Central memory CD8-positive, alpha-beta T cell (primary cell): ENCODE results near the gene SLC17A1.

Experiments used
- ATAC-seq: fragments of 150-1000 bp; cut with Tn5 transposase; replicated peaks from 2 replicates; pipeline ENCODE4 v1.10.0; 2022; ENCODE audit warnings: mild to moderate bottlenecking, moderate FRiP score, moderate number of reproducible peaks; ENCODE audit not compliant: poor library complexity, severe bottlenecking; ENCODE audit errors: extremely low read depth
- DNase-seq, 2 donors: peaks; one replicate each; pipeline ENCODE4 v3.0.0; 2021; ENCODE audit warnings: low spot score in 2 of 2
- H3K27ac Mint-ChIP-seq: one replicate; pipeline ENCODE4 v1.8.0; 2022; ENCODE audit warnings: low read depth, mild to moderate bottlenecking, moderate library complexity, mixed read lengths
- H3K27me3 Mint-ChIP-seq: one replicate; pipeline ENCODE4 v1.8.0; 2022; ENCODE audit warnings: mixed read lengths
- H3K36me3 Mint-ChIP-seq: one replicate; pipeline ENCODE4 v1.8.0; 2022; ENCODE audit warnings: mild to moderate bottlenecking, moderate library complexity, mixed read lengths; ENCODE audit not compliant: insufficient read depth
- H3K4me1 Mint-ChIP-seq: one replicate; pipeline ENCODE4 v1.8.0; 2022; ENCODE audit warnings: mixed read lengths
- H3K4me3 Mint-ChIP-seq: one replicate; pipeline ENCODE4 v1.8.0; 2022; ENCODE audit warnings: mild to moderate bottlenecking, moderate library complexity, mixed read lengths
- H3K9me3 Mint-ChIP-seq: one replicate; pipeline ENCODE4 v1.8.0; 2022; ENCODE audit warnings: mixed read lengths

The SLC17A1 gene

DNA sequence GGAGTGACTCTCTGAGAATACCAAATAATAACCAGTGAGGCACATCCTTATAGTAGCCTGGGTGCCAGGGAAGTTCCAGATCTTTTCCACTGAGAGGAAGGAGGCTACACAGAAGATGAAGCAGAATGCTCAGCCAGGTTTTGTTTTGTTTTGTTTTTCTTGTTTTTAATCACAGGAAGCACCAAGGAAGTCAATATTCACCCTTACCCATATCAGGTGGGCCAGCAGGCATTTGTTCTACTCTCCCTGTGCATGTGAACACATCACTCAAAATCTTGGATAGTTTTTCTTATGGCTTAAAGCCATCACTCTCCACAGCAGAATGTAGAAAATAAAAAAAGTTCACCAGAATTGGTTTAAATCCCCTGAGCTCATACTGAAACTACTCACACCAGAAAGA is 10.5 kb downstream of the SLC17A1 start:
- Mint-ChIP-seq H3K4me3 (no peak overlapping the region), H3K36me3 (no peaks in the 10 kb centered on the region)
- ATAC-seq: no peak

DNA sequence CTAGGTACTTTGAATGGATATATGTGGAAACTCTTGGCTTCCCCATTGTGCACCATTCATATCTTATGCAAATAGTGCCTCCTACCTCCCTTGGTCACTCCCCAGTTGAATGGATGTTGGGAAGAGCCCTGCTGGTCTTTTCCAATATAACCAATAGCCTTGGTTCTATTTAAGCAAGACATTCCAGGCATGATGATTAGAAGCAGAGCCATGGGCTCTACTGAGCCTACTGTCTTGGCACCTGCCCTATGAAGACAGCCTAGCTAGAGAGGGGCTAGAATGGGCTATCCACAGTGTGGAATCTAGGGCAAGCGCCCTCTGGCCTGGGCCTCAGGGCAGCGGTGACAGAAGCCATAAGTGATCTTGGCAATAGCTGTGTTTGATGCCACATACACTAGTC is 15.6 kb downstream of the SLC17A1 start:
- Mint-ChIP-seq H3K36me3 (no peaks in the 10 kb centered on the region), H3K9me3 (peaks cover 6% of the 10 kb centered on the region), H3K27me3 (peaks cover 48% of the 10 kb centered on the region), H3K4me1 (no peaks in the 10 kb centered on the region), H3K27ac (no peak overlapping the region), H3K4me3 (no peak overlapping the region)
- no peak for DNase-seq
- ATAC-seq: no peak

More for the DNA sequence above, 10.5 kb downstream of the SLC17A1 start:
- Mint-ChIP-seq H3K27me3 (peaks cover 51% of the 10 kb centered on the region), H3K27ac (no peak overlapping the region), H3K4me1 (no peaks in the 10 kb centered on the region), H3K9me3 (peaks cover 11% of the 10 kb centered on the region)
- no peak for DNase-seq

DNA sequence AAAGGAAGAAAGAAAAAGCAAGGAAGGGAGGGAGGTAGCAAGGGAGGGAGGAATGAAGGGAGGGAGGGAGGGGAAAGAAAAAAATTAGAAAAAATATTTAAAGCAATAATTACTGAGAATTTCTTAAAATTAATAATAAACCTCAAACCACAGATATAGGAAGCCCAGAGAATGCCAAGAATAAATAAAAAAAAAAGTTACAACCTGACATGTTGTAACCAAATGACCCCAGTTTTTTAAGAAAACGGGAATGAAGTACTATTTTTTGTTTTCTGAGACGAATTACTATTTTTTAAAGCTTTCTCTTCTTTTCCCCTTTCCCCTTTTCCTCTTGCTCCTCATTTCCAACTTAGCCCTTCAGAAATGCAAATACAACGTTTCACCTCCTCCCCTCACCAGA is 16.7 kb downstream of the SLC17A1 start:
- ATAC-seq: no peak
- no peak for DNase-seq
- Mint-ChIP-seq H3K27me3 (peaks cover 48% of the 10 kb centered on the region), H3K4me3 (no peak overlapping the region), H3K27ac (no peak overlapping the region), H3K9me3 (peaks cover 6% of the 10 kb centered on the region), H3K4me1 (no peaks in the 10 kb centered on the region), H3K36me3 (no peaks in the 10 kb centered on the region)

DNA sequence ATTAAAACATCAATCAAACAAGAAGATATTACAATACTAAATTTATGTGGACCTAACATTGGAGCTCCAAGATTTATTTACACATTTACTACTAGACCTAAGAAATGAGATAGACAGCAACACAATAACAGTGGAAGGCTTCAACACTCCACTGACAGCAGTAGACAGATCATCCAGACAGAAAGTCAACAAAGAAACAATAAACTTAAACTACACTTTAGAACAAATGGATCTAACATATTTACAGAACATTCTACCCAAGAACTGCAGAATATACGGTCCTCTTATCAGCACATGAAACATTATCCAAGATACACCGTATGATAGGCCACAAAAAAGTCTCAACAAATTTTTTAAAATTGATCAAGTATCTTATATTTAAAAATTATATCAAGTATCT is 27.0 kb downstream of the SLC17A1 start:
- no peak overlapping the region for H3K27ac Mint-ChIP-seq
- H3K36me3 Mint-ChIP-seq: no peaks in the 10 kb centered on the region

DNA sequence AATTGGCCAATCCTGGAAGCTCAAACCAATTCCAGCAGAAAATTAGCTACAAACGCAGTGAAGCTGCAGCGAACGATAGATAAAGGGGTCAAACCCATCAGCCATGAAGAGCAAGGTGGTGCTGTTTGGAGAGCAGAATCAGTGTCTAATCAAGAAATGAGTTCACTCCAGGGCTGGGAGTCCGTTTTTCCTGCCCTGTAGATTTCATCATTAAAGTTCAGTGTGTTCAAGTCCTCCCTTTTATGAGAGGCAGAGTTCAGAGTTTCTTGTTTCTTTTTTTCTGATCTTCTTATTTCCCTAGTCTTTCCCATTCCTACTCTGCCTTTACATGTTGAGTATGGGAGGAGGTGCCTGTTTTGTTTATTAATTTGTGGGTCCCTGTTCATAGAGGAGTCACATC is 30.4 kb downstream of the SLC17A1 start:
- Mint-ChIP-seq H3K9me3 (no peaks in the 10 kb centered on the region), H3K27me3 (peaks cover 58% of the 10 kb centered on the region)

More for the DNA sequence above, 27.0 kb downstream of the SLC17A1 start:
- ATAC-seq (no peak), DNase-seq (no peak)
- no peaks in the 10 kb centered on the region for H3K4me1 Mint-ChIP-seq
- H3K9me3 Mint-ChIP-seq: no peaks in the 10 kb centered on the region
- H3K27me3 Mint-ChIP-seq: peaks cover 56% of the 10 kb centered on the region
- H3K4me3 Mint-ChIP-seq: no peak overlapping the region

GRCh38 chr6:25794784-25795183 is 37.1 kb downstream of the SLC17A1 start:
- no peak overlapping the region for H3K27ac Mint-ChIP-seq
- no peak for ATAC-seq
- H3K27me3 Mint-ChIP-seq: peaks cover 21% of the 10 kb centered on the region
- no peaks in the 10 kb centered on the region for H3K4me1 Mint-ChIP-seq
- H3K9me3 Mint-ChIP-seq: no peaks in the 10 kb centered on the region
- H3K4me3 Mint-ChIP-seq: no peak overlapping the region
- no peak for DNase-seq
- no peaks in the 10 kb centered on the region for H3K36me3 Mint-ChIP-seq

More for the DNA sequence above, 30.4 kb downstream of the SLC17A1 start:
- no peak overlapping the region for H3K4me3 Mint-ChIP-seq
- no peaks in the 10 kb centered on the region for H3K36me3 Mint-ChIP-seq
- no peak for DNase-seq
- ATAC-seq: no peak
- no peaks in the 10 kb centered on the region for H3K4me1 Mint-ChIP-seq
- H3K27ac Mint-ChIP-seq: no peak overlapping the region

GRCh38 chr6:25793970-25794369 is 37.9 kb downstream of the SLC17A1 start:
- Mint-ChIP-seq H3K9me3 (no peaks in the 10 kb centered on the region), H3K4me1 (no peaks in the 10 kb centered on the region), H3K27me3 (peaks cover 14% of the 10 kb centered on the region), H3K4me3 (no peak overlapping the region), H3K36me3 (no peaks in the 10 kb centered on the region), H3K27ac (no peak overlapping the region)
- ATAC-seq (no peak), DNase-seq (no peak)

DNA sequence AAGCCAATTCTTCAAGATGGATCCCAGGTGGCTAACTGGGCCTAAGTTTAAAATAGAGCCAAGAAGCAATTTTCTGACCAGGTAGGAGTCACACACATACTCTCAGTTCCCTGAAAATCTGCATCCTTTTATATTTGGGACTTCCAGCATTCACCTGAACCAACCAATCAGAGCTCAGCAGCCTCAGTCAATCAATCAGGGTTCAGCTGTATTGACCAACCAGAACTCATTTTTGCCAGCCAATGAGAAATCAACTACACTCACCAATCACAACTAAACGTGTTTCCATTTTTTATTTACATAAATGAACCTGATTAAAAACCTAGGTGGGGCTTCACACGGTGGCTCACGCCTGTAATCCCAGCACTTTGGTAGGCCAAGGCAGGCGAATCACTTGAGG is 39.8 kb downstream of the SLC17A1 start:
- no peak overlapping the region for H3K4me3 Mint-ChIP-seq
- H3K36me3 Mint-ChIP-seq: no peaks in the 10 kb centered on the region
- no peak overlapping the region for H3K27ac Mint-ChIP-seq
- H3K4me1 Mint-ChIP-seq: no peaks in the 10 kb centered on the region
- no peak for DNase-seq
- no peaks in the 10 kb centered on the region for H3K27me3 Mint-ChIP-seq
- H3K9me3 Mint-ChIP-seq: no peaks in the 10 kb centered on the region
- no peak for ATAC-seq

DNA sequence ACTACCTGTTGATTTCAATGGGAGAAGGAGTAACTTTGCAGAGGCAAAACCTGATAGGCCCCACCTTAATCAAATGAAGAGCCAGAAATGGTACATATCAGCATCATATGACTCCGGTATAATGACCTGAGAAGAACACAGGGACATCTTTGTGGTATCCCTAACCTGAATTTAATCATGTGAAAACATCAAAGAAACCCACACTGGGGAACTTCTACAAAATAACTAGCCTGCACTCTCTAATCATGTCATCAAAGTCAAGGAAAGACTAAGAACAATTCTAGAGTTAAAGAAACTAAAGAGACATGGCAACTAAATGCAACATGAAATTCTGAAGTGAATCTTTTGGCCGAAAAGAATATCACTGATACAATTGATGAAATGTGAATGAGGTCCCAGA is 42.4 kb downstream of the SLC17A1 start:
- Mint-ChIP-seq H3K36me3 (no peaks in the 10 kb centered on the region), H3K9me3 (no peaks in the 10 kb centered on the region), H3K4me3 (no peak overlapping the region), H3K4me1 (no peaks in the 10 kb centered on the region), H3K27ac (no peak overlapping the region), H3K27me3 (no peaks in the 10 kb centered on the region)
- no peak for ATAC-seq
- DNase-seq: no peak

- Mint-ChIP-seq H3K4me1 (no peaks in the 10 kb centered on the region), H3K9me3 (no peaks in the 10 kb centered on the region), H3K27me3 (no peaks in the 10 kb centered on the region), H3K4me3 (no peak overlapping the region), H3K36me3 (no peaks in the 10 kb centered on the region), H3K27ac (no peak overlapping the region)
- peak; percentile 24 for ATAC-seq
- DNase-seq: no peak
Measured at GRCh38 chr6:25788305-25788922, 43.4 kb downstream of the SLC17A1 start.

DNA sequence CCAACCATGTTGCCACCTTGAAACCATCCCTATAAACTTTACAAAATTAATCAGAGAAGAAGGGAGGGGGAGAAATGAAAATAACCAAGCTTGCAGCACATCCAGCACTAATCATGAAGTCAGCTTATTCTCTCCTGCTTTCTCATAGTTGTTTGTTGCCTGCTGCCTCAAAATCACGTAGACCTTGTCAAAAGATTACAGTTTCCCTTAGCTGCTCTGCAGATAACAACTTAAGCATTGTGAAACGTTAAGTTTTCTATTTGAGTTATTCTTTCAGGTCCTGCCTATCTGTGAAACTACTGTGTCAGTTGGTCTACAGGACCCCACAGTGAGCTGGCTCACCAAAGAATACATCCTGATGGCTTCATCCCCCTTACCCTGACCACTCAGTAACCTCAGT is 44.4 kb downstream of the SLC17A1 start:
- Mint-ChIP-seq H3K27me3 (no peaks in the 10 kb centered on the region), H3K4me1 (no peaks in the 10 kb centered on the region), H3K36me3 (no peaks in the 10 kb centered on the region), H3K9me3 (no peaks in the 10 kb centered on the region), H3K27ac (no peak overlapping the region), H3K4me3 (no peak overlapping the region)
- ATAC-seq: no peak
- DNase-seq: no peak

DNA sequence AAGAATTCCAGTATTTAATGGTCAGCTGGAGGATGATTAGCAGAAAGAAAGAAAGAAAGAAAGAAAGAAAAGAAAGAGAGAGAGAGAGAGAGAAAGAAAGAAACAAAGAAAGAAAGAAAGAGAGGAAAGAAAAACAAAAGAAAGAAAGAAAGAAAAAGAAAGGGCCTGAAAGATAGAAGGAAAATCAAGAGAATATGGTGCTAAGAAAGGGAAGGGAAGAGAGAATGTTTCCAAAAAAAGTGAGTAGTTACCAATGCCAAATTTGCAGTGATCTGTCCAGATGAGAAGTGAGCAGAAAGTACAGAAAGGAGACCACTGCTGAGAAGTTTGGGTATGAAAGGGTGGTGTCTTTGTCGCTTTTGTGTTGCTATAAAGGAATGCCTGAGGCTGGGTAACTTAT is 50.7 kb downstream of the SLC17A1 start:
- Mint-ChIP-seq H3K27me3 (peaks cover 12% of the 10 kb centered on the region), H3K4me3 (no peak overlapping the region), H3K4me1 (no peaks in the 10 kb centered on the region), H3K27ac (no peak overlapping the region), H3K9me3 (no peaks in the 10 kb centered on the region), H3K36me3 (no peaks in the 10 kb centered on the region)
- no peak for ATAC-seq
- DNase-seq: no peak

DNA sequence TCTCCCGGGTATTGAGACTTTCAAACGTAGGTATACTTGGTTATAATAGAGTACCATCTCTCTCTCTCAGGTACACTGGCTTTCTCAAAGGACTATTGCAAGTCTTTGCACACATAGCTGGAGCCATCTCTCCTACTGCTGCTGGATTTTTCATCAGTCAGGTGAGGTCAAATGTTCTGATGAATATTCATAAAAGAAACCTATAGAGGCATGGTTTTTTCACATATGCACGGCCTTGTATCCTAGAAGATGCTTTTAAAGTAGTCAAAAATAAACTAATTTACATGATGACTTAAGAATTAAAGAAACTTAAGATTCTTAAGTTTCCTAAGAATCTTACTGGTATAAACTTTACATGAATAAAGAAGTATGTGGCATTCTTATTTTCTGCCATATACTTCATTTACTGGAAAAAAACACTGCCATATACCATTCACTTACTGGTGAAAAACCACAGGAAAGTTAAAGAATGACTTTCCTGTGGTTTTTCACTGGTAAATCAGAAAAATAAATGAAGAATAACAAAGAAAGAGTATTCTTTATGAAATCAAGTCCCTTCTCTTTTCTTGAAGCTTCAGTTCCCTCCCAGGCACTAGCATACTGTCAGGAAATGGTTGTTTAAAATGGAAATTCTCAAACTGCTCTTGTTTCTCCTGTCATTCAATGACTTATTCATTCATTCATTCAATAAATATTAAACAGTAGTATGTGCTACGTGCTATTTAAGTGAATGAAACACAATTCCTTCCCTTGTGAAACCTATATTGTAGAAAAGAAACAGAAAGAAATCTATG is 53.8 kb downstream of the SLC17A1 start:
- Mint-ChIP-seq H3K27me3 (peaks cover 12% of the 10 kb centered on the region), H3K4me1 (no peaks in the 10 kb centered on the region), H3K27ac (no peak overlapping the region), H3K9me3 (no peaks in the 10 kb centered on the region), H3K36me3 (no peaks in the 10 kb centered on the region), H3K4me3 (no peak overlapping the region)
- no peak for DNase-seq
- no peak for ATAC-seq
